NCI-H1105 (cell line): ENCODE data around the gene FAM227B.

ENCODE experiments used
- DNase-seq: peaks from one replicate; lab custom pipeline; 2025; lab: John Stamatoyannopoulos, UW

Gene FAM227B

DNA sequence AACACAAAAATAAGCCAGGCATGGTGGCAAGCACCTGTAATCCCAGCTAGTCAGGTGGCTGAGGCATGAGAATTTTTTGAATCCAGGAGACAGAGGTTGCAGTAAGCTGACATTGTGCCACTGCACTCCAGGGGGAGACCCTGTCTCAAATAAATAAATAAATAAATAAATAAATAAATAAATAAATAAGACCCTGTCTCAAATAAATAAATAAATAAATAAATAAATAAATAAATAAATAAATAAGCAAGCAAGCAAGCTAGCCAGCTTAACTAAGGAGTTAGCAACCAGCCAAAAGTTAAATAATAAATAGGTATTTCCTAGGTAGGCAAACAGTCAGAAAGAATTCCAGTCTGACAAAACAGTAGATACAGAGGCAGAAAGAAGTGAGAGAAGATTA lies 326.7 kb downstream of the FAM227B start:
- DNase-seq = no peak

- DNase-seq = no peak
Observed at GRCh38 chr15:49290191-49290590, 330.4 kb downstream of the FAM227B start.

- no peak for DNase-seq
Observed at GRCh38 chr15:49288391-49288790, 332.2 kb downstream of the FAM227B start.

- DNase-seq = no peak
Observed at GRCh38 chr15:49287481-49287880, 333.1 kb downstream of the FAM227B start.

DNA sequence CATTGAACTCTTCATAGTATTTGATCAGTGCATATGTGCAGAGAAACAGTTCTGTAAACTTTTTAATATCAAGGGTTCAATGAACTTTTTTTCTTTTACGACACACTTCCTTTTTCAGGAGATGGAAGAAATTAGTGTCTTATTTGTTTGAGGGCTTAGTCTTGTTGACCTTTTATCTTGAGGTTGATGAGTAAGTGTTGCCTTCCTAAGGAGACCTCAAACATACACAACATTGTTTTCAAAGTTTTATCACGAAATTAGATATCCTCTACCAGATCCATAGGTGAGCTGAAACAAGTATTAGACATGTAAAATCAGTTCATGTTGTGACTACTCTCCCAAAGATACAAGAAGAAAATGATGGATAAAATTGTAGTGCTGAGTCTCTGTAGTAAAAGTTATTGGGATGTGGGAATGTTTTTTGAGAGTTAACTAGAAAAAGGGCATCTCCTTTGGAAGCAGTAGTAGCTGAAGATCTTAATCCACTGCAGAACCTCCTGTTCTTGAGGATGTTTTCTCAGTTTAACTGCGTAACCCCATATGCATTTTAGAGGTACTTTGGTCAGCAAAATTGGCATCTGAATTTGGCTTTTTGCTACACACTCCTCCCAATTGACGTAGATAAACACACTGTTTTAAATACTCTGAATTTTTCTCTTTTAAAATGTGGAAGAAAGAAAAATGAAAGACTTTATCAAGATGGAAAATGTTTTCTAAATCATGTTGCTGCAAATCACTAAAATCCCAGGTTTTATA lies 333.8 kb downstream of the FAM227B start:
- DNase-seq = no peak

DNA sequence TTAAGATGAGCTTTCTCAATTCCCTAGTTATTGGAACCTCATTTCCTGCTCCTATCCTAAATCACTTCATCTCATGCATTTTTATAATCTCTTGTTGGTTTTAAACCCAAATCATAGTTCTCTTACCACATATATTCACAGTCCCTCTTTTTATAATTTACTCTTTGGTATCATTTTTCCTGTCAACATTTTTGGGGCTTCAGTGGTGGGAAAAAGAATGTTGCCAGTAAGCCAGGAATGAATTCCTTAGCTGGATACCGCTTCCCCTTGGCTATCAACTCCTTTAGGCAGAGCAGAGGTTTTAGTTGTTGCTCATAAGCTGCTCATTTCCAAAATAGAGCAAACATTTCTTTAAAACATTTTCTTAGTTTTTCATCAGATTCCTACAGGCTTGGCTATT lies 338.3 kb downstream of the FAM227B start:
- no peak for DNase-seq

DNA sequence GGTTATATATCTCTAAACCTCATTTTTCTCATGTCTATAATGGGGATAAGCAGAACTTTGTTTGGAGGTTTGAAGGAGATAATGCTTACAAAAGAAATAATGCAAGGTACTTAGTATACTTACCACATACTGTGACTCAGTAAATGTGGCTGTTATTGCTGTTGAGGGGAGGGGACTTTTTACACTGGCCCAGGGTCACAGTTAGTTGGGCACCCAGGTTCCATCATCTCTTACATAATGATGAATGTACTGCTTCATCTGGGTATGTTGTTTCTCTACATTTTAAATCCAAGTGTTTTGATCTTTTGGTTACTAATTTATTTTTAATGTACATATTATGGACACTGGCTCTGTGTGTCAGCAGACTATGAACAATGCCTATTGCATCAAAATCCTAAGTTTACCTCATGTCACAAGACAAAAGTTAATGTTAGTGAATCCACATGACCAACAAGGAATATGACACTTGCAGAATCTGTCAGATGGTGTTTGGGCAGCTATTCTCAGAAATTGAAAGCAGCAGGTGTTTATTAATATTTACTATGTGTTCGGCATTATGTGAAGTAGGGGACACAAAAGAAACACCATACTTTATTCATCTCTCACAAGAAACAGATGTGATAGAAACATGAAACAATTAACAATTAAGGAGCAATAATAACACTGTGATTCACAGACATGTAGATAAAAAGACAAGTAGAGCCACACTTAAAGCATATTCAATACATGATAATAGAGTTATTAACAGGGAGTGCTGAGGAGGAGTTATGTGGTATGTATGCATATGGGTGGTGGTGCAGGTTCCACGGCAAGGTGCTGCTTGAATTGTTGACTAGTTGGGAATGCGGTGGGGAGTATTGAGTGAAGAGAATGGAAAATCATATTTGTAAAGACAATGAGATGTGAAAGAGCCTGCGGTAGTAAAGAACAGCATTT lies 340.8 kb downstream of the FAM227B start:
- DNase-seq = no peak

DNA sequence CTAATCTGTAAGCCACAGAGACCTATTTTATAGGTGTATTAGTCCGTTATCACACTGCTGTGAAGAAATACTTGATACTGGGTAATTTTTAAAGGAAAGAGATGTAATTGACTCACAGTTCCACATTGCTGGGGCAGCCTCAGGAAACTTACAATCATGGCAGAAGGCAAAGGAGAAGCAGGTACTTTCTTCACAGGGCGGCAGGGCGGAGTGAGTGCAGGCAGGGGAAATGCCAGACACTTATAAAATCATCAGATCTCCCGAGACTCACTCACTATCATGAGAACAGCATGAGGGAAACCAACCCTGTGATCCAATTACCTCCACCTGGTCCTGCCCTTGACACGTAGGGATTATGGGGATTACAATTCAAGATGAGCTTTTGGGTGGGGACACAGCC lies 341.9 kb downstream of the FAM227B start:
- DNase-seq = no peak
